WI38 (cell line): ENCODE results near the gene TRPC5OS.

Source experiments
- H3K4me3 ChIP-seq: 2 replicates; pipeline ENCODE4 v1.5.1; 2011; ENCODE audit warnings: low read depth, mild to moderate bottlenecking, control low read depth, low read length
- TF ChIP-seq, protein P1 (sequence below): IDR thresholded peaks from 2 replicates; pipeline ENCODE4 v1.5.1; 2012; ENCODE audit warnings: low read depth, mild to moderate bottlenecking, control low read depth, low read length

The TRPC5OS gene

DNA sequence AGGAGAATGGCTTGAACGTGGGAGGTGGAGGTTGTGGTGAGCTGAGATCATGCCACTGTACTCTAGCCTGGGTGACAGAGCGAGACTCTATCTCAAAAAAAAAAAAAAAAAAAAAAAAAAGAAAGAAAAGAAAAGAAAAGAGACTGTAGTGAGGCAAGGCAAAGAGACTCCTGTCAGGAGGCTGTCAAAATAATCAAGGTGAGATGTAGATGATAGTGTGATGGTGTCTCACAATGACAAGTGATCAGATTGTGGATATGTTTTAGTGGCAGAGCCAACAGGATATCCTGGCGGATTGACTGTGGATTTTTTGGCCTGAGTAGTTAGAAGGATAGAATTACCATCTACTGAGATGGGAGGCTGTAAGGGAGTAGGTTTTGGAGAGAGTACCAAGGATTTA is 12.6 kb downstream of the TRPC5OS start:
- no peak overlapping the region for H3K4me3 ChIP-seq
- TF ChIP-seq, protein P1, sequence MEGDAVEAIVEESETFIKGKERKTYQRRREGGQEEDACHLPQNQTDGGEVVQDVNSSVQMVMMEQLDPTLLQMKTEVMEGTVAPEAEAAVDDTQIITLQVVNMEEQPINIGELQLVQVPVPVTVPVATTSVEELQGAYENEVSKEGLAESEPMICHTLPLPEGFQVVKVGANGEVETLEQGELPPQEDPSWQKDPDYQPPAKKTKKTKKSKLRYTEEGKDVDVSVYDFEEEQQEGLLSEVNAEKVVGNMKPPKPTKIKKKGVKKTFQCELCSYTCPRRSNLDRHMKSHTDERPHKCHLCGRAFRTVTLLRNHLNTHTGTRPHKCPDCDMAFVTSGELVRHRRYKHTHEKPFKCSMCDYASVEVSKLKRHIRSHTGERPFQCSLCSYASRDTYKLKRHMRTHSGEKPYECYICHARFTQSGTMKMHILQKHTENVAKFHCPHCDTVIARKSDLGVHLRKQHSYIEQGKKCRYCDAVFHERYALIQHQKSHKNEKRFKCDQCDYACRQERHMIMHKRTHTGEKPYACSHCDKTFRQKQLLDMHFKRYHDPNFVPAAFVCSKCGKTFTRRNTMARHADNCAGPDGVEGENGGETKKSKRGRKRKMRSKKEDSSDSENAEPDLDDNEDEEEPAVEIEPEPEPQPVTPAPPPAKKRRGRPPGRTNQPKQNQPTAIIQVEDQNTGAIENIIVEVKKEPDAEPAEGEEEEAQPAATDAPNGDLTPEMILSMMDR: no peak

DNA sequence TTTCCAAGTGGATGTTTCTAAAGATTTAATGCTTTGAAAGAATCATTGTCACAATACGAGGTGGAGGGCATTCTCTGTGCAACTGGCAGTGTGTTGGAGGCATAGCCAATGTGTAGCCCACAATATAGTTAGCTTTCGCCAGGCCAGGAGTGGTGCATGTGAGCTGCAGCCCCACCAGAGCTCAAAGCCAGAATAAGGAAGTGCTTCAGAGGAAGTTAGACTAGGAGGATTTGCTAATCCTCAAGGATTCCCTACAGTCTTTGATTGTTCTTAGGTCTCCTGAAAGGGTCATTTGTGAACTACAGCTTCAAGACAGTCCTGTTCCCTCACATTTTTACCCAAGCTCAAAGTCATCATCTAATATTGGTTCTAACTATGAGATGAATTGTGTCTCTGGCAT is 16.4 kb downstream of the TRPC5OS start:
- TF ChIP-seq, protein P1: no peak
- H3K4me3 ChIP-seq: no peak overlapping the region

DNA sequence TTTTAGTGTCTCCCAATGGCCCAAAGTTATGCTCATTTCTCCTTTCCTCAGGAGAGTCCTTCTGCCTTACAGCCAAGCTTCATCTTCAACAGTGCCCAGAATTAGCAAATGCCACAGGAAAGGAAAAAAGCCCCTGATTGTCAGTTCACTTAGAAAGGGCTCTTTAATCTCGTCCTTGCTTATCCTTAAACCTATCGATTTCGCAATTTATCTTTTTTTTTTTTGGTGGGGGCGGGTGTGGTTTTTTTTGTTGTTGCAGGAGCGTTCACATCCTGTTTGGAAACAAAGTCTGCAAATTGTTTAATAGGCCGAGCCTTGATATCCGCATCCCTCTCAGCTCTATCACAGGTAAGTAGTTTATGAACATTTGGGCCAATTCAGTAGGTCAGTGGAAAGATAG is 20.2 kb downstream of the TRPC5OS start:
- TF ChIP-seq, protein P1: no peak
- H3K4me3 ChIP-seq: no peak overlapping the region

DNA sequence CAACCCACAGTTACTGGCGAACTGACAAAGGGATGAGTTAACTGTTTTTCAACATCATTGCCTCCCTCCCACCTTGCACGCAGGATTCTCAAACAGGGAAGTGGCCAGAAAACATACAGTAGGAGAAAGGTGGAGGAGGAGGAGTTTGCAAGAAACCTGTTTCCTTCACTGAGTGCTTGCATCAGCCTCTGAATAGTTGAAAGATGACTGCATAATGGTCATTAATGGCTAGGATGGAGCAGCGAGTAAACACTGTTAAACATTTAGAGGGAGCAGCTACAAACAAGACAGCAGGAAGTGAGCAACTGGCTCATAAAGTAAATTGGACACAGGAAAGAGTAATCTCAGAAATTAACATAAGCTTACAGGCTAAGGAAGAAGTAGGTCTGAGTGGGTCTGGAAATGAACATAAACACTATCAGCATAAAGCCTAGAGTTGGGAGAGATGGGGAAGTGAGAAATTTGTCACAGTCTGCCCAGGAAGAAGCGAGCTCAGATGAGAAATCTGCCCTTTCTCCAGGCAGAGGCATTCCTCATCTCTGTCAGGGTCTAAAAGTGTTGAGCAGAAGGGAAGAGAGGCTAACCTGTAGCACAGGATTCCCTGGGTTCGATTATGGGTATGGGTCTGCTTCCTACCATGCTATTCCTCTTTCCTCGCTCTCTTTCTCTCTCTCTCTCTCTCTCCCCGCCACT is 38.6 kb downstream of the TRPC5OS start:
- TF ChIP-seq, protein P1: no peak
- H3K4me3 ChIP-seq: no peak overlapping the region

DNA sequence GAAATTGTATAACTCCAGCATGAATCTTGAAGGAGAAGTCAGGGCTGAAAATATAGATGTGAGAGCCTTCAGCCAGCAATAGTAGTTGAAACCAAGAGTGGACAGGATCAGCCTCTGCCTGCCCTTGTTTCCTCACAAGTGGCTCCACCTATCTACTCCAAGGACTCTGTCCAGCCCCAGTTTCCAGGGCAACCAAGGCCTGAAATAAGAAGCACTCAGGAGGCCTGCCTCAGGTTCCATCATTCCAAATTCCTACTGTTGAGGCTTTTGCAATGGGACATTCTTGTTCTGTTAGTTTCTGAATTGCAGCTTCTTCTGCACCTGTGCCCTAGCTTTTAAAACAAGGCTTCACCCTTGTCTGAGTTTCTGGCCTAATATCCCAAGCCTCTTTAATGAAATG is 41.6 kb downstream of the TRPC5OS start:
- no peak overlapping the region for H3K4me3 ChIP-seq
- TF ChIP-seq, protein P1: no peak

DNA sequence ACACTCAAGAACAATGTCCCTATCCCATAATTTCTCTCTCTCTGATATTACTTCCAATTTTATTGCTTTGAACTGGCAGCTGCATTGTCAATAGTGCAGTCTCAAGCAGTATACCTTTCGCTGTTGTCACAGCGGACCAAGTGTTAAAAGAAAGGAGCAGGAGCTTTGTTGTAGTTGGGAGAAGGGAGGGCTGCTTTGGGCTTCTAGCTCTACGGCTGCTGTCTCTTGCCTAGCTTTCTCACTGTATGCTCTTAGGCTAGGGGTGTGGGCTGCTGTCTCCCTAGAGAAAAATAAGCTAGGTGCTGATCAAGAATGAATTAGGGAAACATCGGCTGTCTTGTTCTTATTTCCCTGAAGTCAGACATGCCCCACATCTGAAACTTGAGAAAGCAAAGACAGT is 52.5 kb downstream of the TRPC5OS start:
- H3K4me3 ChIP-seq: no peak overlapping the region
- TF ChIP-seq, protein P1: no peak
